Hepatocyte (in vitro differentiated cells): ENCODE results near the gene TANGO6. TPM values are rescaled to one million over a fixed set of nuclear protein-coding genes. Genes with fewer than 3 reads are reported as not detected.

Experiments used
- DNase-seq: peaks from one replicate; pipeline ENCODE4 v3.0.0-alpha.2; 2016; ENCODE audit warnings: low spot score
- H2AFZ ChIP-seq: fragments of 200-600 bp; sonication (generic); 2 replicates; pipeline ENCODE4 v1.6.0; 2016; ENCODE audit warnings: antibody characterized with exemption, mild to moderate bottlenecking
- H3K27ac ChIP-seq: fragments of 200-600 bp; sonication (generic); 2 replicates; pipeline ENCODE4 v1.5.1; 2016; ENCODE audit warnings: mild to moderate bottlenecking
- H3K27me3 ChIP-seq: fragments of 200-600 bp; sonication (generic); 2 replicates; pipeline ENCODE4 v1.6.1; 2016
- H3K36me3 ChIP-seq: fragments of 200-600 bp; sonication (generic); replicated peaks from 2 replicates; pipeline ENCODE4 v1.5.1; 2016; ENCODE audit warnings: low read depth; ENCODE audit not compliant: insufficient read depth
- H3K4me1 ChIP-seq: fragments of 200-600 bp; sonication (generic); 2 replicates; pipeline ENCODE4 v1.5.1; 2016; ENCODE audit warnings: mild to moderate bottlenecking, moderate library complexity; ENCODE audit not compliant: insufficient read depth
- H3K4me2 ChIP-seq: fragments of 200-600 bp; sonication (generic); 2 replicates; pipeline ENCODE4 v1.6.0; 2016
- H3K4me3 ChIP-seq: fragments of 200-600 bp; sonication (generic); 2 replicates; pipeline ENCODE4 v1.5.1; 2016; ENCODE audit warnings: mild to moderate bottlenecking
- H3K79me2 ChIP-seq: fragments of 200-600 bp; sonication (generic); 2 replicates; pipeline ENCODE4 v1.6.0; 2017; ENCODE audit warnings: mild to moderate bottlenecking
- H3K9me2 ChIP-seq: fragments of 200-600 bp; sonication (generic); replicated peaks from 2 replicates; pipeline ENCODE4 v1.6.0; 2017; ENCODE audit warnings: mild to moderate bottlenecking; ENCODE audit not compliant: insufficient read depth
- H3K9me3 ChIP-seq: fragments of 200-600 bp; sonication (generic); 2 replicates; pipeline ENCODE4 v1.5.1; 2016; ENCODE audit warnings: low read depth, mild to moderate bottlenecking
- H4K20me1 ChIP-seq: fragments of 200-600 bp; sonication (generic); 2 replicates; pipeline ENCODE4 v1.6.0; 2016; ENCODE audit warnings: mild to moderate bottlenecking; ENCODE audit not compliant: insufficient read depth, poor library complexity, severe bottlenecking
- EZH2 ChIP-seq: fragments of 200-600 bp; sonication (generic); IDR thresholded peaks from 2 replicates; pipeline ENCODE4 v1.6.1; 2016; ENCODE audit warnings: antibody characterized with exemption, mild to moderate bottlenecking, borderline replicate concordance
- EZH2phosphoT487 ChIP-seq: fragments of 200-600 bp; sonication (generic); IDR thresholded peaks from one replicate; pipeline ENCODE4 v1.6.1; 2018; ENCODE audit warnings: antibody characterized with exemption, mild to moderate bottlenecking, low read depth, moderate library complexity; ENCODE audit not compliant: unreplicated experiment, severe bottlenecking
- WGBS: methylation state at CpG from one replicate; pipeline ENCODE4 v1.1.6; 2016; ENCODE audit warnings: low lambda C conversion rate; ENCODE audit errors: missing lambda C conversion rate; 5-methylcytosine and 5-hydroxymethylcytosine counted together
- polyA plus RNA-seq: library from polyadenylated mRNA; unstranded; fragments of >200 nt; fragmentation: Nextera tagmentation; extraction: Ambion mirVana; gene quantifications from 2 replicates; pipeline ENCODE4 v1.2.1, GENCODE V29; 2016
- total RNA-seq: library from RNA; depleted of rRNA; stranded (reverse); fragments of >200 nt; gene quantifications from 2 replicates; pipeline ENCODE4 v1.2.3, GENCODE V29; 2014
- TF ChIP-seq, protein P1 (sequence below): fragments of 200-600 bp; sonication (generic); IDR thresholded peaks from 2 replicates; pipeline ENCODE4 v1.5.1; 2016; ENCODE audit warnings: antibody characterized with exemption, mild to moderate bottlenecking; ENCODE audit not compliant: poor library complexity

TANGO6 gene
- 6.5 and 10.9 TPM in 2 replicates for total RNA-seq
- polyA plus RNA-seq = 4.2 and 4.8 TPM in 2 replicates

GRCh38 chr16:68843482-68844210 is at the start of gene TANGO6:
Gene TANGO6, plus strand, starts transcription at chr16:68843531. Its CDS starts 87 bp downstream, at chr16:68843618.
- H3K36me3 ChIP-seq = no peaks in the 10 kb centered on the region
- peaks cover 5% of the 10 kb centered on the region for H3K79me2 ChIP-seq
- H3K9me3 ChIP-seq = no peaks in the 10 kb centered on the region
- peak within 1 kb of the TSS; percentile 84 for H3K27ac ChIP-seq
- H2AFZ ChIP-seq = peak within 1 kb of the TSS; percentile 92
- H4K20me1 ChIP-seq = no peaks in the 10 kb centered on the region
- no peaks in the 10 kb centered on the region for H3K4me1 ChIP-seq
- under 1% methylated on average over 55 of the region's 55 CpGs for WGBS
- peak; percentile 90 for DNase-seq
- H3K27me3 ChIP-seq = no peaks in the 10 kb centered on the region
- H3K4me2 ChIP-seq = peak within 1 kb of the TSS; percentile 81
- H3K4me3 ChIP-seq = peak within 1 kb of the TSS; percentile 65
- TF ChIP-seq, protein P1, sequence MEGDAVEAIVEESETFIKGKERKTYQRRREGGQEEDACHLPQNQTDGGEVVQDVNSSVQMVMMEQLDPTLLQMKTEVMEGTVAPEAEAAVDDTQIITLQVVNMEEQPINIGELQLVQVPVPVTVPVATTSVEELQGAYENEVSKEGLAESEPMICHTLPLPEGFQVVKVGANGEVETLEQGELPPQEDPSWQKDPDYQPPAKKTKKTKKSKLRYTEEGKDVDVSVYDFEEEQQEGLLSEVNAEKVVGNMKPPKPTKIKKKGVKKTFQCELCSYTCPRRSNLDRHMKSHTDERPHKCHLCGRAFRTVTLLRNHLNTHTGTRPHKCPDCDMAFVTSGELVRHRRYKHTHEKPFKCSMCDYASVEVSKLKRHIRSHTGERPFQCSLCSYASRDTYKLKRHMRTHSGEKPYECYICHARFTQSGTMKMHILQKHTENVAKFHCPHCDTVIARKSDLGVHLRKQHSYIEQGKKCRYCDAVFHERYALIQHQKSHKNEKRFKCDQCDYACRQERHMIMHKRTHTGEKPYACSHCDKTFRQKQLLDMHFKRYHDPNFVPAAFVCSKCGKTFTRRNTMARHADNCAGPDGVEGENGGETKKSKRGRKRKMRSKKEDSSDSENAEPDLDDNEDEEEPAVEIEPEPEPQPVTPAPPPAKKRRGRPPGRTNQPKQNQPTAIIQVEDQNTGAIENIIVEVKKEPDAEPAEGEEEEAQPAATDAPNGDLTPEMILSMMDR = peak; percentile 43
- TF ChIP-seq EZH2phosphoT487 = no peak
- no peaks in the 10 kb centered on the region for H3K9me2 ChIP-seq

DNA sequence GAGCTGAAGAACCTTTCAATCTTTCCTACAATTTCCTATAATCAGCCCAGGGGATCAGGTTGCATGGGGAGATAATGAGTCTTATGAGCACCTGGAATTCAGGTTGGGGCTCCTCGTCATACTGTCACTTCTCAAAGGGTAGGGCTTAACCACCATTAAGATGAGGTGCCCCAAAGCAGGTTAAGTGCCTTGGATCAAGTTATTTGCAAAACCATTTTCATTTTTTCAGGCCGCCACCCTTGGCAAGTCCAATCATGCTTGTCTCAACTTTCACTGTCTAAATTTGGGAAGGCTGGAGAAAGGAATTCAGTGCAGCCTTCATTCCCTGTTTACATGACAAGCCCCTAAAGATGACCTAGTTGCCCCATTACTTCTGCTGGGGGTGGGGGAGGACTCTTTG is 44.9 kb upstream of the TANGO6 start:
- no peaks in the 10 kb centered on the region for H3K9me2 ChIP-seq
- 93% methylated on average over 2 of the region's 2 CpGs for WGBS
- peaks cover 2% of the 10 kb centered on the region for H4K20me1 ChIP-seq
- H2AFZ ChIP-seq = no peak overlapping the region
- TF ChIP-seq, protein P1 = no peak
- no peak overlapping the region for H3K4me2 ChIP-seq
- no peak for DNase-seq
- no peaks in the 10 kb centered on the region for H3K9me3 ChIP-seq
- peaks cover 57% of the 10 kb centered on the region for H3K79me2 ChIP-seq
- peak overlapping the region; percentile 21 for H3K27ac ChIP-seq
- H3K4me1 ChIP-seq = peaks cover 7% of the 10 kb centered on the region
- H3K36me3 ChIP-seq = no peaks in the 10 kb centered on the region
- H3K4me3 ChIP-seq = no peak overlapping the region
- H3K27me3 ChIP-seq = no peaks in the 10 kb centered on the region

GRCh38 chr16:68800257-68800875 is 43.0 kb upstream of the TANGO6 start:
- Histone ChIP-seq H3K27me3 (no peaks in the 10 kb centered on the region), H4K20me1 (peaks cover 2% of the 10 kb centered on the region), H3K27ac (peak overlapping the region; percentile 42), H3K9me3 (no peaks in the 10 kb centered on the region), H3K4me2 (no peak overlapping the region), H3K4me3 (no peak overlapping the region), H3K4me1 (peaks cover 3% of the 10 kb centered on the region), H3K36me3 (no peaks in the 10 kb centered on the region), H3K9me2 (no peaks in the 10 kb centered on the region), H3K79me2 (peaks cover 46% of the 10 kb centered on the region), H2AFZ (no peak overlapping the region)
- peak; percentile 87 for DNase-seq
- WGBS = 13% methylated on average over 5 of the region's 5 CpGs
- no peak for TF ChIP-seq EZH2phosphoT487
- TF ChIP-seq, protein P1 = peak; percentile 85
- no peak for TF ChIP-seq EZH2
